GM12872 (cell line): ENCODE measurements around the gene FARP2.

ENCODE experiments used
- TF ChIP-seq, protein P1 (sequence below): IDR thresholded peaks from 3 replicates; pipeline ENCODE4 v1.5.1; 2011; ENCODE audit warnings: low read depth, mild to moderate bottlenecking, low read length, moderate library complexity; ENCODE audit not compliant: insufficient read depth

FARP2 gene

DNA sequence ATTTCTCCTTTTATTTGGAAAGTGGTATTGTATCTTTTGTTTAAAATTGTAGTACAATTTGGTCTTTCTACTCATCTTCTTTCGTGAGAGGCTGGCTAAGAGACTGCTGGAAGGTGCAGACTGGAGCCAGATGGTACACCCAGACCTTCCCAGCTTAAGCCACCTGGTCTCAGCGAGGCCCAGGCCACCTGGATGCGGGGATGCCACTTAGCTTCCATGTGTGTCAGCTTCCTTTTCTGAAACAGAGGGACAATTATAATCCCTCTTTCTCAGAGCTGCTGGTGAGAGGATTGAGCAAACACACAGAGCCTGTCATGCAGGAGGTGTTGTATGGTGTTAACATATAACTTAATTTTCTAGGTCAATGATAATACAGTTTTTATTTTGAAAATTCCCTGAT is 17.4 kb downstream of the FARP2 start:
- TF ChIP-seq, protein P1, sequence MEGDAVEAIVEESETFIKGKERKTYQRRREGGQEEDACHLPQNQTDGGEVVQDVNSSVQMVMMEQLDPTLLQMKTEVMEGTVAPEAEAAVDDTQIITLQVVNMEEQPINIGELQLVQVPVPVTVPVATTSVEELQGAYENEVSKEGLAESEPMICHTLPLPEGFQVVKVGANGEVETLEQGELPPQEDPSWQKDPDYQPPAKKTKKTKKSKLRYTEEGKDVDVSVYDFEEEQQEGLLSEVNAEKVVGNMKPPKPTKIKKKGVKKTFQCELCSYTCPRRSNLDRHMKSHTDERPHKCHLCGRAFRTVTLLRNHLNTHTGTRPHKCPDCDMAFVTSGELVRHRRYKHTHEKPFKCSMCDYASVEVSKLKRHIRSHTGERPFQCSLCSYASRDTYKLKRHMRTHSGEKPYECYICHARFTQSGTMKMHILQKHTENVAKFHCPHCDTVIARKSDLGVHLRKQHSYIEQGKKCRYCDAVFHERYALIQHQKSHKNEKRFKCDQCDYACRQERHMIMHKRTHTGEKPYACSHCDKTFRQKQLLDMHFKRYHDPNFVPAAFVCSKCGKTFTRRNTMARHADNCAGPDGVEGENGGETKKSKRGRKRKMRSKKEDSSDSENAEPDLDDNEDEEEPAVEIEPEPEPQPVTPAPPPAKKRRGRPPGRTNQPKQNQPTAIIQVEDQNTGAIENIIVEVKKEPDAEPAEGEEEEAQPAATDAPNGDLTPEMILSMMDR: no peak

DNA sequence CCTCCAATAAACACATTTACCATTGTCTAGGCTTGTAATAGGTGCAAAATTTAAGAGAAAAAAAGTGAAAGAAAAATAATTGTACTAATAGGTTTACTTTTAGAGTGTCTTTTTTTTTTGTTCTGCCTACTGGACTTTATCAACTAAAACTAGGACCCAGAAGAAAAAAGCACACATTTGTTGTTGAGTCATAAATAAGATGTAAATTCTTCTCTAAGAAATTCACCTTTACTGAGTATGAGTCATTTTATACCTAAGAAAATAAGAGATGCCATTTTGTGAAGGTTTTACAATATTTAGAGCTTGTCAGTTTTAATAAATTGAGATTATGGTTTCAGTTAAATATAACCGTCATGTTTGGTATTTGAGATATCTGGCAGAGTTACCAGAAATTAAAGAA is 19.2 kb downstream of the FARP2 start:
- TF ChIP-seq, protein P1: no peak

DNA sequence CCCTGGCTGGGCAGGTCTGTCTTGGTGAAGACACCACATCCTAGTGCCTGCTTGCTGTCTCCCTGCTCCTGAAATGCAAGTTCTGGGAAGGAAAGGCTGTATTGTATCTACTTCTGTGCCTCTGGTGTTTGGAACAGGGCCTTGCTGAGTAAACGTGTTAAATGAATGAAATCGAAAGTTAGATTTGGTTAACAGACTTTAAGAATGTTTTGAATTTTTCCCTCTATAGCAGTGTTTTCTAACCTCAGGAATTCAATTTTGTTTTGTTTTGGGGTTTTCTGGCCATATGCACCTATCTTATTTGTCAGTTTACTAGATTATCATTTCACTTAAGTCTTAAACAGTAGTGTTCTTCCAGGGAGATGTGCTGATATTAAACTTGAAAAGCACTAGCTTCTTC is 20.7 kb downstream of the FARP2 start:
- TF ChIP-seq, protein P1: no peak

DNA sequence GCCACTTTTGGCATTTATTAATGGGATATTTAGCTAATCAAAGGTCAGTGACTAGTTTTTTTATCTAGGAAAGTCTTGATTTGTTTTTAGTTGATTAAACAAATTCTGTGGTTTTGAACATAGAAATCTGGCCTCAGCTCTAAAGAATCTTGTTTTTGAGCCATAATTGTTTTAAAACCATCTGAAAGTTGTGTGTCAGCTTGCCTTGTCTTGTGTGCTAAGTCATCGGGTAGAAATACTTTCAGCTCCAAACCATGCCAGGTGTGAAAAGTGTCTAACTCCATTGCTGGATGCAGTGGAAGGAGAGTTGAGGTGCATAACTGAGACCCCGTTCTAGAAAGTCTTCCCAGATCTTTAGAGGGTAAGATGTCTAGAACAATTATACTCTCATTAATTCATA is 22.7 kb downstream of the FARP2 start:
- TF ChIP-seq, protein P1: no peak

DNA sequence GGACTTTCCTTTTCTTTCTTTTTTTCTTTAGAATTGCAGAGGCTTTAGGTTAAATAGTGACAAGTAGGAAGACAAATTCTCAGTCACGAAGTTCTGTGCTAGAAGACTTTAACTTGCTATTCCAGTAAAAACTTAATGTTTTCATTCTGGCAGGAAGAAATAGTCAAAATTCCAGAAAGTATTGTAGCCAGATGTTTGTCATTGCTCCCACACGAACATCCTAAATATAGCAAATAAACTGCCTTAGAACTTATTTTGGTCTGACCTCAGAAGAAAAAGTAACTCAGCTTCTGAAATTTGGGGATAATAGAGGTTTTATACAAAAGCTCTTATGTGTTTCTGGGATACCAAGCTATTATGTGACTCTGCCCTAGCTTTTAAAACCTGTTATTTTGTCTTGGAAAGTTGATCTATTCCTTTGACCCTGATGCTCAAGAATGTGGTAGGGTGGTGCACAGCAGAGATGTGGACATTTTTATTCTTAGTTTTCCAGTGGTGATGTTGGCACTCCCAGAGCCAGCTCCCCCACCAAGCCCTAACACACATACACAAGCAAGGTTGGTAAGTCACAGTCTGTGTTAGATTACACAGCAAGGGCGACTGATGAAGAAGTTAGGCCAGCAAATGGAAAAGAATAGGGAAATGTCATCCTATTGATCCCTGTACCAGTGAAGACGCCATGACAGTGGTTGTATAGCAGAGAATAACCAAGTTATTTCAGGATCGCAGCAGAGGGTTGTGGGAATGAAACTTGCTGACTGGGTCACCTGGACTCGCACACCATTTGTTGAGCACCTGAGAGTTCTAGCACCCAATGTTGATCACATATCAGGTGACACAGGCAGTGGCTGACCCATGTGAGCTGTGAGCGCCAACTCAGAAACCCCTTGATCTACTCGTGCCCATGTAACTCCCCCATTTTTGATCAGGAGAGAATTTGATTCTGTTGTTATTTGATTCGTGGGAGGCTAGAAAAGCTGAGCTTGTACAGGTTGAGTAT is 23.7 kb downstream of the FARP2 start:
- TF ChIP-seq, protein P1: no peak

DNA sequence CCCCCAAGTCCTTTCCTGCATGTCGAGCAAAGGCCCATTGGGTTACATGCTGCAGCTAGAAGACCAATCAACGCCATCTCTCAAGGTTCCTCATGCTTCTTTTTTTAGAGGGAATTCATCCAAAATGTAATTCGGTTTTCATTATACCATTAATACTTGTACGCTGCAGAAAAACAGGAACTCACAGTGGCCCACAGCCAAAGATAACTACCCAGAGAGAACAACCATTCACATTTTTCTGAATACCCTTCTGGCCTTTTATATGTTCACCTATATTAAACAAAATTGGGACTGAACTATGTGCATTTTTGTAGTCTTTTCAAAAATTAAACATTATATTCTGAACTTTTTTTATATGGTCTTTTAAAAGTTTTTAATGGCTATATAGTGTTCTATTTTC is 25.8 kb downstream of the FARP2 start:
- TF ChIP-seq, protein P1: no peak

DNA sequence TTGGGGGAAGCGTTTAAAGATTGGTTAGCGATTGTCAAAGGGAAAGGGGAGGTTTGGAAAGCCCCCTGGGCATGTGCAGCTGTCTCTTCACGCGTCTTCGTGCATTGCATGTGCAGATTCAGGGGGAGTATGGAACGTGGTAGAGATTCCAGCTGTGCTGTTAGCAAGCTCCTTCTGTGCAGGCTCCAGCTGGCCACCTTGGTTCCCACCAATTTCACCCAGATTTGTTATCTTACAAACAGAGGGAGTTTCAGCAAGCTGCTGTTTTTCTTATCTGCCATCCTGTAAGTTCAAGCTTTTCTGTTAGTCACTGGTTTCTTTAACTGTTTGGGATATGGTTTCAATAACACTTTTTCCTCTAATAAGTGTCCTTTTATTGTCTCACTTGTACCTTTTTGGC is 30.4 kb downstream of the FARP2 start:
- TF ChIP-seq, protein P1: no peak
